HG02970 (cell line): ENCODE measurements around the gene TGFBR1.
A peak's percentile ranks its signal among the peaks of the same experiment; 100 is the strongest.

Source experiments
- ATAC-seq: cut with Tn5 transposase; IDR thresholded peaks from one replicate; pipeline ENCODE4 v1.9.1; 2021; ENCODE audit warnings: mild to moderate bottlenecking, moderate library complexity, moderate number of reproducible peaks; ENCODE audit not compliant: unreplicated experiment, low FRiP score

The TGFBR1 gene

DNA sequence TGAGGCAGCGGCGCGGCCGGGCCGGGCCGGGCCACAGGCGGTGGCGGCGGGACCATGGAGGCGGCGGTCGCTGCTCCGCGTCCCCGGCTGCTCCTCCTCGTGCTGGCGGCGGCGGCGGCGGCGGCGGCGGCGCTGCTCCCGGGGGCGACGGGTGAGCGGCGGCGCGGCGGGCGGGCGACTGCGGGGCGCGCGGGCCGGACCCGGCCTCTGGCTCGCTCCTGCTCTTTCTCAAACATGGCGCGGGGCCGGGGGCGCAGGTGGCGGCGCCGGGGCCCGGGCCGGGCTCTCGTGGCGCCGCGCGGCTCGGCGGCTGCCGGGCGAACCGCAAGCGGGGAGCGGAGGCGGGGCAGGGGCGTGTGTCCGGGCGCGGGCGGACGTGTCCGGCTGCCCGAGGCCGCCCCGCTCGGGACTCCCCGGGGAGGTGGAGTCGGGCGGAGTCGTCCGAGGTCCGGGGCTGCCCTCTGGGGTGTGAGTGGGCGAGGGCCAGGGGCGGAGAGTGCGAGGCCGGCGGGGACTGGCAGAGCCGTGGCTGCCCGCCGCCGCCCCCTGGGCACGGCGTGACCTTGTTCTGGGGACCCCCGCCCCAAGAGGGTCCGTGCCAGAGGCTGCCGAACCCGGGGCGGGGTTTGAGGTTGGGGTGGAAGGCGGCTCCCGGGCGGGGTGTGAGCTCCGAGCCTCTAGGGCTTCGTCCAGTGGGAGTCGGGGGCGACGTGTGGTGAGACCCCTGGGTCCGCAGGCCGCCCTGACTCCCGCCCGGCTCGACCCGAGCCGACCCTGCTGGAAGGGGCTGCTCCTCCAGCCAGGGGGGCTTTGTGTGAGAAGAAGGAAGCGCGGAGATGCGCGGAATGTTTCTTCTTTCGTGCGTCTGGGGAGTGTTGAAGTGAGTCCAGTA lies 485 bp downstream of the TGFBR1 start:
- peak; percentile 51 for ATAC-seq

DNA sequence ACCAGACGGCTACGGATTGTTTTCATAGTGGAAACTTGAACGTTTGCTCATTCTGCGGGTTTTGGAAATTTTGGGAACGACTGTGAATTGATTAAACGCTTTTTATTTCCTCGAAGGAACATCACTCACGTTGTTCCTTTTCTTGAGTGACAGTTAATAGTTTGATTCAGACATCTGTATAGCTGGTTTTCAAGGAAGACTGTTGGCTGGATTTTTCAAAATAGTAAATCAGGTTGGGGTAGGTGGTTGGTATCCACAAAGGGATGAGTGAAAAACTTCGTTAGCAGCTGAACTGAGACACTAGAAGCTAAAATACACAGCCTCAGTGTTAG lies 1.1 kb downstream of the TGFBR1 start:
- no peak for ATAC-seq

DNA sequence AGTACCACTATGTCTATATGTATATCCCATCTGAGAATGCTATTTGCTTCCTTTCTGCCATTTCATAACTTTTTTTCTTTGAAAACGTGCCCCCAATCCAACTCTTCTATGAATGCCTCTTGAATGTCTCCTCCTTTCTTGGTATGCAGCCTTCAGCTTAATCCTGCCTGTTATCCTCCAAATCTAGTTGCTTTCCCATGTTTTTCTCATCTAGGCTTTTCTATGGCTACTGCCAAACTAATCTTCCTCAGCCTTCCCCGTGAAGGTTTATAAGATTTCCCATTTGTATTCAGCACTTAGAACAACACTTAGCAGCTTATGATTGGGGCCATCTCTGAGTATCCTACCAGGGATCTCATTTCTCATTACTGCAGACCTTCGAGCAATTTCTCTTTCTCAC lies 2.5 kb downstream of the TGFBR1 start:
- no peak for ATAC-seq

DNA sequence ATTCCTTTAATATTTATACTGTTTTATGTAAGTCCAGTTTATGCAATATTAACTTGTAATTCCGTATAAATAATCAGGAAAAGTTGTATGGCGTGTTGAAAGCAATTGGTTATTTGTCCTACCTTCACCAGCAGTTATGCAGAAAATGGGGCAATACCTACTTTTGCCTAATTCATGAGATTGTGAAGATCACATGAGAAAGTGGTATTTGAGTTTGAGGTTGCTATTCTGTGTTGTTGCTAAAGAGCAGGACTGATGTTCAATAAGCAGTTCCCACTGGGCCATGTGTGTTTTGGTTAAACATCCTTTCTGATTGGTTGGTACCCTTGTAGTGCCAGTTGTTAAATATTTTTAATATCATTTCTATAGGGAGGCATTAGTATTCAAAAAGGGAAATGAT lies 3.2 kb downstream of the TGFBR1 start:
- ATAC-seq: no peak

DNA sequence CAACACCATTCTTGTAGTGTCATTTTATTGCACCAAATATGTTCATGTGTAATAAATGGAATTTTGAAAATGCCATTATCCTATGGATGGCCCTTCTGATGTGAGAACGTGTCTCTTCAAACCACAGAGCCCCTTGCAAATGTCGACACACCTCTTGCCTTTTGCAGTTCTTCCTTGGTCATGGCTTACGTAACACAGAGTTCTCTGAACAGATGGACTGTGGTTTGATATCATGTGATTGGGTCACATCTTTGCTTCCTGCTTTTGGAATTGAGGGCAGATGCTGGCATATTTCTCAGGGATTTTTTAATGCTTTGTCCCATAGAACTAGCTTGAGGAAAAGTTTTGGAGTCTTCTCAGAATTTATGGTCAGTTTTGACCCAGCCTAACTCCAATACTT lies 4.6 kb downstream of the TGFBR1 start:
- ATAC-seq: no peak

DNA sequence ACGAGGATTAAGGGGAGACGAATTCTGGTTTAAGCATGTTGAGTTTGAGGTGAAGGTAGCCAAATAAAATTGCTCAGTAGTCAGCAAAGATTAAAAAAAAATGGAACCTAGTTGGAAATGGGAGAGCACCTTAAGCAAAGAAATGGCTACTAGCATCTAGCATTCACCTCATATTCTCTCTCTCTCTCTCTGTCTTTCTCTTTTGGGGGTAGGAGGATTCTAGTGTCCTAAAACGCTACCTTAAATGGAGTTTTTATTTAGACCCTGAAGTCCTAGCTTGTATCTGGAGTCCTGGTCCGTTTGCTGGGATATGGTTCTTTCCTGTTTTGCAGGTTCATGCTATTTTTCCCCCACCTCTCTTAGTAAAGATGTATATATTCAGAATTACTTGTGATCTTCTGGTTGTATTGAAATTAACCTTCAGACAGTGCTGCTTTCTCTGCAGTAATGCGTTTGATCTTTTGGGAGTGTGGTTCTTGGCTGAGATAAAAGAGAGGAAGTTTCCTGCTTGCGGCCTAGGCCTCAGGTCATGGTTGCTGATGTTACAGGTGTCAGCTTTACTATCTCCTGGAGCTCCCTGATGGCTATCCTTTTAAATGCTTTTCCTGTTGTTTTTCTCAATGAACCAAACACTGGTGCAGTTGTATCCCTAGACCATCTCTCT lies 8.0 kb downstream of the TGFBR1 start:
- ATAC-seq: no peak

DNA sequence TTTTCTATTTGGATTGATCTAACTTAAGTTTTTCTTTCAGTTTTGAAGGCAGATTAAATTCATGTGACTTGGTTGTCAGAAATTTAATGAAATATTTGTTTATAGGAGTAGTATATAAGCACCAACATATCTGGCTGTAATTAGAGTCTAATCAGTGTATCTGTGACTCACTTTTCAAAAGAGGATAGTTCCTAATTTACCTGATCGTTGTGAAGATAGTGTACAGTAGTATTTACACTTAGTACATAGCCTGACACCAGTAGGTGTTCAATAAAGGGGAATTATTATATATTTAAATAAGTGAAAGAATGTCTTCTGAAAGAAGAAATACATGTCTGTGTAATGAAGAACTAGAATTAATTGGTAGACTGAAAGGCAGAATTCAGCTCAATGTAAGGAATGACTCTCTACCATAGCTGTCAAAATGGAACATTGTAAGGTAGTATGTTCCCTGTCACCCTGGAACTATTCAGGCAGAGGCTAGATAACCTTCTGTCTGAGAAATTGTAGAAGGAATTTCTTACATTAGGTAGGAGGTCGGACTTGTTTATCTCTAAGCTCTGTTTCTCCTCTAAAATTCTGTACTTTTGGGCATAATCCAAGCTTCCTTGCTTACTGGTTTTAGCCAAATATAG lies 8.6 kb downstream of the TGFBR1 start:
- no peak for ATAC-seq

DNA sequence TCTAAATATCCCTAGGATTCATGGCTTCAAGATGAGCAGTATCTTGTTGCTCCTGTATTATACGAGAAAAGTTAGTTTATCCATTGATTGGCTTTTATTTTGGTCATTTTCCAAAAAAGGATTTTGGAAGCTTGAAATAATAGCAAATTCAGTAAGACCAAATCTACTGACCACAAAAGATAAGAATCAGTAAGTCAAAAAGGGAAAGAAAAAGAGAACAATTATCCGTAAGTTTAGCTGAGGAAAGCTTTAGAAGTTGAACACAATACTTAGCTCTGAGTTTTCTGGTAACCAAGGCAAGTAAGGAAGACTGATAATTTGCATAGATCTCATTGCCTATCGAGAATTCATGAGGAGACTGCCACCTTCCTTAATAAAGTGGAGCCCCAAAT lies 9.1 kb downstream of the TGFBR1 start:
- no peak for ATAC-seq

DNA sequence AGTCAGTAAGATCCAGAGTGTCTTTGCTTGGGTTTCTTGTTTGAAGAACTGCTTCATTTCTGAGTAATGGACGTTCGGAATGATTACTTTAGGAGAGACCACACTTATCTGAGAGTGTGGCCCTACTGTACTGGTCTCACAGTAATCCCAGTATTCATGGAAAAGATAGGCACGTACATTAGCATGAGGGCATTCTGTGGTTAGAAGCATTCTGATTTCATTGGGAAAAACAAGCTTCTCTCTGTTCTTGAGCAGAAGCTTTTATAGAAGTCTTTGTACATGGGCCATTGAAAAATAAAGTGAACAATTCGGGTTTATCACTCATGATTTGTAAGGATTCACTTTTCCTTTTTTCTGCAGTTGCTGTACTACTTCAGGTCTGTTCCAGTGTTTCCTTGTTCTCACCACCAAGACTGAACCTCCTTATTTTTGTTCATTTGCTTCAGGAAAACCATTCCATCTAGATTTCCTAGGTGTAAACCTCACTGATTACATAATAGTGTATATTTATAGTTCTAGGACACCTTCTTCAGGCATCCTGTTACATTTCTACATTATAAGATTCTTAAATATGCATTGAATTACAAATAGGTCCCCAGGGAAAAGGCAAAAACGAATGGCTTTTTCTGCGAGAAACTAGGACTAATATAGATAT lies 10.1 kb downstream of the TGFBR1 start:
- ATAC-seq: no peak

DNA sequence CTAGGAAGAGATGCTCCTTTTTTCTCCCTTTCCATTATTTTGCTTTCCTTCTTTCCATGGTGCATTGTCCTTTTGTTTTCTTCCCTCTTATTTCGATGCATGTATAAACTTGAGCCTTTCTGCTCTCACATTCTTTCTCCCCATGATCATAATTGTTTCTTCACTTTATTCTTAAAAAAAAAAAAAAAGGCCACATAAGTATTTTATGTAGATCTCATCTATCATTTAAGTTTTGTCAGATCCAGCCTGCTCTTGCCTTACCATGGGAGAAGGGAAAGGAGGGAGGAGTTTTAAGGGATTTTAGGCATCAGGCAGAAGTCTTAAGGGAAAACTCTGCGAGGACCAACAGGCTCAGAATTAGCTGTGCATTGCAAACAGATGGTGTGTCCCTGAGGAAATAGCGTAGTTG lies 11.1 kb downstream of the TGFBR1 start:
- ATAC-seq: no peak

DNA sequence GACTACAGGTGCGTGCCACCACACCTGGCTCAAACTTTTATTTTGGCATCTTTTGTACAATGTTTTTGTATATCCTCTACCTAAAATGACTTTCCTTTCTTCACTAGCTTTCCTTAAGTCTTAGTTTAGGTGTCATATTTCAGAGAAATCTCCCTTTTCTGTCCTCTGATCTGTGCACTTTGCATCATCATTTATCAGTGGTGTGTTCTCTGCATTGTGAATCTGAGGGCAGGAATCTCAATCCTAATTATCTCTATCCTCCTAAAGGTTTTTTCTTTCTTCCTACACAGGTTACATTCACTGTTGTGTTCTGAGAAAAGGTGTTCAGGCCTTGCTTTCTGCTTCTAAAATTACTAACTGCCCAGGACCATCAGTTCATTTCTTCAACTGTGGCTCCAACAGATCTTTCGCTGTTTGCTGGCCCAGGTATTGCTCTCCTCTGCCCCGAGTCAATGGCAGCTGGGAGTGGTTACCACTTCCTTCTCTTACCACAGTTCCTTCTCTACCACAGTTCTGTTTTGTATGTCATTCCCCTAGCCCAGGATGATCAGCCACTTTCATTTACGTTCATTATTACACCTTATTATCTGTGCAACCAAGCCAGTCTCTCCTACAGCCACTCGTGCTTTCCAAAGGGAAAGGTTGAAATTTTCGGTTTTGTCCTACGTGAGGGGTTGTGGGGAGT lies 14.0 kb downstream of the TGFBR1 start:
- peak; percentile 65 for ATAC-seq

DNA sequence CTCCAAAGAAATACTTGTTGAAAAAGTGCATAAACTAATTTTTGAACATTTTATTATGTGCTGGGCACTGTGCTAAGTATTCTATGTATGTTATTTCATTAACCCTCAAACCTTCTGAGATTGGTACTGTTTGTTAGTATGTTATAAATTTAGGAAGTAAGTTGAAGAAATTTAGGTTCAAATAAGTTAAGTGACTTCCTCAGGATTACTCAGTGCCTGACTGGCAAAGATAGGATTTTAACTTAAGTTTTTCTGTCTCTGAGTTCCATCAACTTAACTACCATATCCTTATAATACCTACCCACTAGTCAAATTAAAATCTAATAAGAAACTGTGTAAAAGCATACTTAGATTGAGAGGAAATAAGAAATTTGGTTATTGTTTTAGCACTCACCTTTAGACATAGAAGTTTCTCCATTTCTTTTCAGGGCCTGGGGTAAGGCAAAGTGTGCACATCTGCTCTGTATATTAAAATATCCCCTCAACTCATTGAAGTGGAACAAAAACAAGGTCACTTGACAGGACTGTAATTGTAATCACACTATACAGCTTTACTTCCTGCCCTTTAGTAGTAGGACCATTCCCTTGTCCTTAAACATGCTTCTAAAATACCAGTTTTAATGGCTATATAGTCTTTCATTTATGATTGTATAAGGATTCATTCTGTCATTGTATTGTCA lies 15.2 kb downstream of the TGFBR1 start:
- no peak for ATAC-seq

DNA sequence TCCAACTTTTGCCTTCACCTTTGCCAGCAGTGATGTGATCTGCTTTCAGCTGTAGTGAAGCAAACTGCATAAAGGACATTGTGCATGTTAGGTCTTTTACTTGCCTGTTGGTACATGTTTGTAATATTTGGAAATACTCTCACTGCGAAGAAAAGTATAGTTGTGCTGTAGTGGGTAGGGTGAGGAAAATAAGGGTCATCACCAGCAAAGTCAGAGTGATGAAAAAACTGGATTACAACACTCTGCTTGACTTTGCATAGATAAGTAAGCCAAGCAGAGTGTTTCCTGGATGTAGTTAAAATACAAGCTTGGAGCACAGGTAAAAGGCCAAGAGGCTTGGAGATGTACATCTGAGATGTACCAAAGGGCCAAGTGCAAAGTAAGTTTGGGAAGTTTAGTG lies 16.7 kb downstream of the TGFBR1 start:
- no peak for ATAC-seq

DNA sequence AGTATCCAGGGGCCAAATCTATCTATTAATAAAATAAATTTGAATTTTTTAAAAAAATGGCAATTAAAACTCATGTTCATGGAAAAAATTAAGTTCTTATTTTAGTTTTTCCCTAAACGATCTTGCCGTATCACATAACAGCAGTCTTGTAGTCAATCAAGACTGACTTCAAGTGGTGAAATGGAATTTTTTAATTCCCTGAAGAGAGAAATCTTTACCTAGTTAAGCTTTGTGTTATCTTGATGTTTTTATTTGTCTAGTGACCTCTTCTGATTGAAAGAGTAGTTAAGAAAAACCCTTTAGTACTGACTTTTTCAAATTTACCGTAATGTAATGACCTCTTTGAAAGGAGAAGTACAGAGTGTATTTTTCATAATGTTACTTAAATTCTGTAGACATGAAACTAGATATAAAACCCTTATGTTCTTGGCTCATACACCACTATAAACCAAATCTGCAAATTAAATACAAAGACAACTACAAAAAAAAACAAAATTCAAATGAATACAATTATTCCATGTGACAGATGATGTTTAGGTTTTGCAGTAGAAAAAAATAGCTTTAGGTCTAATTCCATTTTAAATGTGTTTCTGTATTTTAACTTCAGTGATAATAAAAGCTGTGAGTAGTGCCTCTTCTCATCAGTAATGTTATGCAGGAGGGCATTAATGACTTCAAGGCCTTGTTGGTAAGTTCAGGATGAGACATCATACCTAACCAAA lies 19.8 kb downstream of the TGFBR1 start:
- no peak for ATAC-seq

DNA sequence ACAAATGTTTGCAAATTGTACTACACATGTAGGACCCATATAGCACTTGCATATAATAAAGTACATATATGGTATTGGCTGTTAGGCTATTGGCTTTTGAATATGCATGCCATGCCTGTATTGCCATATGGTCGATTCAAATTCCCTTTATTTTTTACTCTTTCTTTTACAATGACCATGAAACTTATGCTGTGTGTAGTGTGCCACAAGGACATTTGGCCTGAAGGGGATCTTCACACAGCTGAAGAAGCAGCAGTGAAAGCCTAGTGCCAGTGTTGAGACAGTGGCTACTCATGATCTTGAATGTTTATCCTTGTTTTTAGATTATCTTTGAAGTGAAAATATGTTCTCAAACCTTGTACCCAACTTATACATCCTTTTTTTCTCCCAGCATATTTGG lies 20.5 kb downstream of the TGFBR1 start:
- ATAC-seq: no peak

DNA sequence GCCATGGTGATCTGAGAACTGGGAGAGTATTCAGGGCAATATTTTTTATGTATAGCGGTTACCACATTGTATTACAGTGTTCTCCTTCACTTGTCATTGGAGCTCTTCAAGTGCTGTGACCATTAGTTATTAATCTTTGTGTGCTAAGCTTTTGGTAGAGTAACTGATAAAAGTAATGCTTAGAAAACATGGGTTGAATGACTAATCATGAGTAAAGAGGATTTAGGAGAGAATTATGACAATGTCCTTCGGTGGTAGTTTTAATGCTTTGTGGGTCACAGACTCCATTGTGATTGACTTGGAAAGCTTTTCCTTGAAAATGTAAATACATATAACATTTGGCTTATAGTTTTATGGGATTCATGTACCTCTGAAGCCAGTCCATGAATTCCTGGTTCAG lies 21.4 kb downstream of the TGFBR1 start:
- no peak for ATAC-seq

DNA sequence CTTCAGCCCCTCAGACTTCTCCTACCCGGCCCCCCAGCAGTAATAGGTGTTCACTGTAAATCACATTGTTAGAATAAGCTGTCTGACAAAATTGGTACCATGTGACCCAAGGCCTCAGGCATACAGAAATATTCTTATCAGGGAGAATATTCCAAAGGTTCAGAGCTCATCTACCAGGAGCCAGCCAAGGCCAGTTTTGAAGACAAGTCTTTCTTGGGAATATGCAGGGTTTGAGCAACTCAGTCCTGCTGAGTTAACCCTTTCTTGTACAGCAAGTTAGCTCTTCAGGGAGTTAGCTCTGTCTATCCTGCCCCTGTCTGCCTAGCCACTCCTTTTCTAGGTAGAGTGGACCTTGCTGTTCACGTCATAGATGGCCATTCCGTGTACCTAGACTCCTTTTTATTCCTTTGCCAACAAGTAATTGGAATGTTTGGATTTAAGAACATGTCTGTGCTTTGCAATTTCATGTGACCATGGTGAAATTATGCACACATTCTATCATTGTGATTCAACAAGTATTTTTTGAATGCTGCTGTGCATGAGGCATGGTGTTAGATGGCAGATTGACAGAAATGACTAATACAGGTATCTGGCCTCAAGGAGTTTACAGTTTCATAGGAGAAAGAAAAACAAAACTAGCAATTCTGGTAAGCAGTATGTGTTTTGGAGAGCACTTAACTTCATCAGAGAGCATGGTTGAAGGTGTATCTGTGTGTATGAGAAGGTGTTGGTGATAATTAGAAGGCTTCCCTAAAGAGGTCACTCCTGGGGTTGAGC lies 22.6 kb downstream of the TGFBR1 start:
- no peak for ATAC-seq

DNA sequence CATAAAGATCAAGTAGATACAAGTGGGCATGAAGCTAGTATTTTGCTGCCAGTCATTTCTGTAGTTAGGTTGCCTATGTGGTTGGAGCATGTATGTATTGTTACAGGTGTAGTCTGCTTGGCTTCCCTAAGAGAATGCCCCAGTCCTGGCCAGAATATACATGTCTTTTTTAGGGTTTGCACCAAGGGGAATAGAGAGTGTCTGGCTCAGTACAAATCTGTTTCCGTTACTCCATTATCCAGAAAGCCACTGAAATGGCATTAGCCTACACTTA lies 23.2 kb downstream of the TGFBR1 start:
- no peak for ATAC-seq

DNA sequence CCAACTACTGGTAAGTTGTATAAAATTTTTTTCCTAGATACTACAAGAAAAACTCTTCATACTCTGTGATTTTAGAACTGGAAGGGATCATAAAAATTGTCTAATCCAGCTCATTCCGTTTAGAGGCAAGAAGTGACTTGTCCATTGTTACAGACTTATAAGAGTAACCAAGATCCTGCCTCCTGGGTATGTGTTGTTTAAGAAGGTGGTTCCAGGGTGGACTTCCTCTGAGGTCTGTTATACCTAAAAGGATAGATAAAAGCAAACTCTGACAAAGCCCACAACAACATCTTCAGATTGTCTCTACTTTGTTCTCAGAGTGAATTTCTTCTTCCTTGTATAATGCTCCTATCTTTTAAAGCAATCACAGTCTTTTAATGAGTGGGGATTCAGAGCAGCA lies 24.2 kb downstream of the TGFBR1 start:
- ATAC-seq: no peak
